Activated B cell treated with CpG ODN at 0.5 μM for 24 hours (primary cell): ENCODE results near the gene LHX5. TPM values are rescaled to one million over a fixed set of nuclear protein-coding genes. Genes with fewer than 3 reads are reported as not detected.

Experiments
- ATAC-seq: fragments of 200-7000 bp; cut with Tn5 transposase; one replicate; pipeline ENCODE4 v1.10.0; 2021; ENCODE audit warnings: low read depth, mild to moderate bottlenecking, moderate library complexity
- CTCF ChIA-PET: fragments of 350-600 bp; sonication (Branson Sonifier 250); formaldehyde crosslinking; loops from one replicate; lab custom pipeline; 2021; ENCODE audit warnings: antibody characterized with exemption; lab: Charles Lee
- POLR2A ChIA-PET: fragments of 350-600 bp; sonication (Branson Sonifier 250); formaldehyde crosslinking; loops from one replicate; lab custom pipeline; 2021; ENCODE audit warnings: antibody characterized with exemption; lab: Charles Lee
- DNase-seq: peaks from one replicate; pipeline ENCODE4 v3.0.0; 2022
- H3K27ac Mint-ChIP-seq: one replicate; pipeline ENCODE4 v1.8.0; 2020; ENCODE audit warnings: mixed read lengths
- H3K27me3 Mint-ChIP-seq: one replicate; pipeline ENCODE4 v1.8.0; 2021; ENCODE audit warnings: mixed read lengths
- H3K36me3 Mint-ChIP-seq: one replicate; pipeline ENCODE4 v1.8.0; 2021; ENCODE audit warnings: low read depth, mixed read lengths
- H3K4me1 Mint-ChIP-seq: one replicate; pipeline ENCODE4 v1.8.0; 2021; ENCODE audit warnings: mixed read lengths
- H3K4me3 Mint-ChIP-seq: one replicate; pipeline ENCODE4 v1.8.0; 2020; ENCODE audit warnings: mild to moderate bottlenecking, mixed read lengths
- H3K9me3 Mint-ChIP-seq: one replicate; pipeline ENCODE4 v1.8.0; 2020; ENCODE audit warnings: mixed read lengths
- CTCF ChIP-seq: fragments of 200-600 bp; IDR thresholded peaks from one replicate; pipeline ENCODE4 v1.8.0; 2022; ENCODE audit warnings: antibody characterized with exemption, mild to moderate bottlenecking
- intact Hi-C: fragments of 100-400 bp; cut with micrococcal nuclease; formaldehyde crosslinking; loops from one replicate; pipeline ENCODE4 v1.15.1; 2024
- total RNA-seq: library from RNA; stranded (reverse); gene quantifications from 2 replicates; pipeline ENCODE4 v1.2.3, GENCODE V29; 2022

Gene LHX5
- total RNA-seq, 1 donor from 2014 or later, result not detected

GRCh38 chr12:113436993-113437728 is 34.5 kb downstream of the LHX5 start:
- intact Hi-C loops, result no loop called here
- ChIA-PET POLR2A (no interaction called here), CTCF (no interaction called here)
- Mint-ChIP-seq H3K27me3 (peaks cover 18% of the 10 kb centered on the region), H3K4me3 (no peak overlapping the region), H3K9me3 (no peaks in the 10 kb centered on the region), H3K27ac (no peak overlapping the region), H3K36me3 (no peaks in the 10 kb centered on the region), H3K4me1 (no peaks in the 10 kb centered on the region)
- TF ChIP-seq CTCF, result no peak
- DNase-seq (no peak), ATAC-seq (no peak)

DNA sequence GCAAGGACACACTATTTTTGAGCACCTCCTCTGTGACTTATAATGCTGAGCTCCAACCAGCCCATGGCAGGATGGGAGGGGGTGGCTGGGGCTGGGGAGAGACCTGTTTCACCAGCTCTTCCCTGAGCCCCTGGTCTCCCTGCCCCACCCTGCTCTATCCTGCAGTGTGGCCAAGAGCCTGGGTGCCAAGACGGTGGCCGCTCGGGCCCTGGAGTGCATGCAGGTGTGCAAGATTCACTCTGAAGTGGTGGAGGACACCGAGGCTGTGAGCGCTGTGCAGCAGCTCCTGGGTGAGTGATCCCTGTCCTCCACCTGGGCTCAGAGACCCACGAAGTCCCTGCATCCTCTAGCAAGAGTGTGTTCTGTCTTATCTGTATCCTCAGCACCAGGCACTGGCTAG is 35.1 kb downstream of the LHX5 start:
- intact Hi-C loops, result no loop called here
- ATAC-seq (no peak), DNase-seq (no peak)
- no peaks in the 10 kb centered on the region for H3K9me3 Mint-ChIP-seq
- no peak overlapping the region for H3K4me3 Mint-ChIP-seq
- TF ChIP-seq CTCF, result no peak
- H3K36me3 Mint-ChIP-seq, result no peaks in the 10 kb centered on the region
- ChIA-PET POLR2A (no interaction called here), CTCF (no interaction called here)
- no peaks in the 10 kb centered on the region for H3K4me1 Mint-ChIP-seq
- H3K27me3 Mint-ChIP-seq, result peaks cover 15% of the 10 kb centered on the region
- H3K27ac Mint-ChIP-seq, result no peak overlapping the region

GRCh38 chr12:113435367-113435766 is 36.3 kb downstream of the LHX5 start:
- ATAC-seq (no peak), DNase-seq (no peak)
- no peak for TF ChIP-seq CTCF
- Mint-ChIP-seq H3K36me3 (no peaks in the 10 kb centered on the region), H3K4me1 (no peaks in the 10 kb centered on the region), H3K27ac (no peak overlapping the region), H3K4me3 (no peak overlapping the region), H3K27me3 (peaks cover 16% of the 10 kb centered on the region), H3K9me3 (peaks cover 1% of the 10 kb centered on the region)
- ChIA-PET CTCF (no interaction called here), POLR2A (no interaction called here)
- intact Hi-C loops, result no loop called here

DNA sequence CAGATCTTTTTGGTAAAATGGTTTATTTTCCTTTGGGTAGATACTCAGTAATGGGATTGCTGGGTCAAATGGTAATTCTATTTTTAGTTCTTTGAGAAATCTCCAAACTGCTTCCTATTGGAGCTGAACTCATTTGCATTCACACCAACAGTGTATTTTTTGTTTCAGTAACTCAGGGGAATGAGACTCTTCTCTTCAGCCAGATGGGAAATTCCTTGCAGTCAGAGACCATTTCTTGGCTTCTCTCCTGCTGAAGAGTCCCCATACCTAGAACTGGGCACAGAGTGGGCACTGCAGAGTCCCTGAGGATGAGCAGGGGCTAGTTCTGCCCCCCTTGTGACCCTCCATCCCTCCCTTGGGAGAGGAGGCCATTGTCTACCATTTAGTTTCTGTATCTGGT is 38.7 kb downstream of the LHX5 start:
- H3K27ac Mint-ChIP-seq, result no peak overlapping the region
- H3K9me3 Mint-ChIP-seq, result peaks cover 6% of the 10 kb centered on the region
- H3K27me3 Mint-ChIP-seq, result peaks cover 20% of the 10 kb centered on the region
- DNase-seq, result no peak
- ChIA-PET CTCF (no interaction called here), POLR2A (no interaction called here)
- H3K4me3 Mint-ChIP-seq, result no peak overlapping the region
- no peaks in the 10 kb centered on the region for H3K4me1 Mint-ChIP-seq
- no peak for ATAC-seq
- TF ChIP-seq CTCF, result no peak
- intact Hi-C loops, result no loop called here
- no peaks in the 10 kb centered on the region for H3K36me3 Mint-ChIP-seq

DNA sequence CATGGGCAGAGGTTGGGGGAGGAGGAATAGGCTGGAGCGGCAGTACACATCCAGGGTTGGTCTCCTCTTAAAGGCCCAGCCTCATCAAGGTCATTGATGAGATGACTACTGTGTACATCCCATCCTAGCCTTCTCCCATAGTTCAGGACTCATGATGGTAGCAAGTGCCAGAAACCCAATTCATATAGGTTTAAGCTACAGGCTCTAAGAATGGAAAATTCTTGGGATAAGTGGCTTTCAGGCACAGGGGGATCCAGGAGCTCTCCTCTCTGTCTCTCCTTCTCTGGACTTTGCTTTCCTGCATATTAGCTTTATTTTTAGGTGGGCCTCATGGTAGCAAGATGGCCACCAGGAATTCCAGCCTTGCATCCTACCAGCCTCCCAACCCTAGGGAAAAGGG is 43.2 kb downstream of the LHX5 start:
- POLR2A ChIA-PET, result no interaction called here
- Mint-ChIP-seq H3K27ac (no peak overlapping the region), H3K36me3 (no peaks in the 10 kb centered on the region), H3K4me3 (no peak overlapping the region), H3K27me3 (peaks cover 30% of the 10 kb centered on the region), H3K9me3 (peaks cover 6% of the 10 kb centered on the region), H3K4me1 (peaks cover 14% of the 10 kb centered on the region)
- ATAC-seq, result no peak
- intact Hi-C loops, result no loop called here
- TF ChIP-seq CTCF, result no peak
- CTCF ChIA-PET, result no interaction called here
- no peak for DNase-seq
